ENCODE measurements around the gene TSTD2. TPM values are rescaled to one million over a fixed set of nuclear protein-coding genes. Genes with fewer than 3 reads are reported as not detected.
A peak's percentile ranks its signal among the peaks of the same experiment; 100 is the strongest.

TSTD2 gene
- total RNA-seq = 10 to 100 TPM; 10.3 to 13.4 TPM

- ChIA-PET POLR2A (interaction anchor here (0.7 to 2.7 kb wide), 10 partner anchors 9 to 349 kb away, joined by 3 to 10 read pairs (median 5); partner anchors contain the start of genes ANP32B, TRMO and XPA), CTCF (interaction anchor here (0.7 to 3.7 kb wide), 10 partner anchors 12 to 349 kb away, joined by 3 to 28 read pairs (median 4); partner anchors contain the start of genes ANP32B and TDRD7)
- Mint-ChIP-seq H3K36me3 (peaks cover 17% of the 10 kb centered on the region), H3K27ac (peak within 1 kb of the TSS; percentile 97), H3K4me3 (peak within 1 kb of the TSS; percentile 86), H3K27me3 (no peaks in the 10 kb centered on the region), H3K9me3 (no peaks in the 10 kb centered on the region), H3K4me1 (ENCODE audit: low read depth) (peaks cover 50% of the 10 kb centered on the region)
- intact Hi-C loops (cut with micrococcal nuclease) = loop anchor here (1.0 to 10.0 kb wide), 11 partner anchors 63 to 1756 kb away; partner anchors contain the start of genes ANP32B, ERCC6L2, TBC1D2 and TRMO
- DNase-seq = peak; percentile 98
Observed at GRCh38 chr9:97632985-97633858, at the start of gene TSTD2, which contains the start of gene NCBP1. TSTD2 (minus strand) TSS chr9:97633368; CDS start chr9:97627562, 5,806 bp downstream. NCBP1 (plus strand) TSS chr9:97633821; CDS start chr9:97633882, 61 bp downstream.

GRCh38 chr9:97682242-97682641 lies 49.1 kb upstream of the TSTD2 start:
- intact Hi-C loops (cut with micrococcal nuclease) = no loop called here
- POLR2A ChIA-PET = interaction anchor here (0.5 kb wide), 1 partner anchor 92 kb away, joined by 3 read pairs; no protein-coding TSS in a partner anchor
- no peak overlapping the region for H3K27ac Mint-ChIP-seq
- CTCF ChIA-PET = interaction anchor here (1.7 kb wide), 1 partner anchor 218 kb away, joined by 5 read pairs; no protein-coding TSS in a partner anchor
- peaks cover 30% of the 10 kb centered on the region for H3K36me3 Mint-ChIP-seq
- no peaks in the 10 kb centered on the region for H3K9me3 Mint-ChIP-seq
- no peak for DNase-seq
- peaks cover 3% of the 10 kb centered on the region for H3K4me1 Mint-ChIP-seq (ENCODE audit: low read depth)
- H3K27me3 Mint-ChIP-seq = no peaks in the 10 kb centered on the region
- no peak overlapping the region for H3K4me3 Mint-ChIP-seq

GRCh38 chr9:97675655-97676054 lies 42.5 kb upstream of the TSTD2 start:
- ChIA-PET POLR2A (interaction anchor here (0.6 kb wide), 1 partner anchor 17 kb away, joined by 3 read pairs; no protein-coding TSS in a partner anchor), CTCF (interaction anchor here (0.6 to 2.0 kb wide), 2 partner anchors 21 to 225 kb away, joined by 3 to 6 read pairs; partner anchors contain the start of gene XPA)
- Mint-ChIP-seq H3K9me3 (no peaks in the 10 kb centered on the region), H3K4me1 (ENCODE audit: low read depth) (peaks cover 10% of the 10 kb centered on the region), H3K27me3 (no peaks in the 10 kb centered on the region), H3K4me3 (no peak overlapping the region), H3K27ac (peak overlapping the region; percentile 34), H3K36me3 (peaks cover 48% of the 10 kb centered on the region)
- intact Hi-C loops (cut with micrococcal nuclease) = no loop called here
- DNase-seq = no peak

GRCh38 chr9:97673922-97674321 lies 40.8 kb upstream of the TSTD2 start:
- Mint-ChIP-seq H3K4me3 (no peak overlapping the region), H3K27ac (no peak overlapping the region), H3K36me3 (peaks cover 53% of the 10 kb centered on the region), H3K4me1 (ENCODE audit: low read depth) (peaks cover 10% of the 10 kb centered on the region), H3K27me3 (no peaks in the 10 kb centered on the region), H3K9me3 (no peaks in the 10 kb centered on the region)
- ChIA-PET CTCF (interaction anchor here (1.2 to 2.0 kb wide), 2 partner anchors 216 to 227 kb away, joined by 3 to 6 read pairs; no protein-coding TSS in a partner anchor), POLR2A (no interaction called here)
- DNase-seq = no peak
- intact Hi-C loops (cut with micrococcal nuclease) = no loop called here

GRCh38 chr9:97672403-97672802 lies 39.2 kb upstream of the TSTD2 start:
- ChIA-PET POLR2A (no interaction called here), CTCF (no interaction called here)
- intact Hi-C loops (cut with micrococcal nuclease) = no loop called here
- Mint-ChIP-seq H3K9me3 (no peaks in the 10 kb centered on the region), H3K4me1 (ENCODE audit: low read depth) (peaks cover 19% of the 10 kb centered on the region), H3K4me3 (no peak overlapping the region), H3K27ac (no peak overlapping the region), H3K27me3 (no peaks in the 10 kb centered on the region), H3K36me3 (peaks cover 57% of the 10 kb centered on the region)
- DNase-seq = no peak

- H3K4me1 Mint-ChIP-seq (ENCODE audit: low read depth) = peaks cover 33% of the 10 kb centered on the region
- peaks cover 62% of the 10 kb centered on the region for H3K36me3 Mint-ChIP-seq
- H3K9me3 Mint-ChIP-seq = no peaks in the 10 kb centered on the region
- H3K27ac Mint-ChIP-seq = no peak overlapping the region
- ChIA-PET POLR2A (interaction anchor here (0.7 kb wide), 1 partner anchor 12 kb away, joined by 3 read pairs; no protein-coding TSS in a partner anchor), CTCF (interaction anchor here (1.2 kb wide), 1 partner anchor 11 kb away, joined by 4 read pairs; no protein-coding TSS in a partner anchor)
- intact Hi-C loops (cut with micrococcal nuclease) = no loop called here
- no peaks in the 10 kb centered on the region for H3K27me3 Mint-ChIP-seq
- no peak for DNase-seq
- H3K4me3 Mint-ChIP-seq = no peak overlapping the region
Observed at GRCh38 chr9:97670586-97670985, 37.4 kb upstream of the TSTD2 start.

- no peaks in the 10 kb centered on the region for H3K27me3 Mint-ChIP-seq
- peaks cover 37% of the 10 kb centered on the region for H3K4me1 Mint-ChIP-seq (ENCODE audit: low read depth)
- CTCF ChIA-PET = no interaction called here
- H3K4me3 Mint-ChIP-seq = no peak overlapping the region
- H3K9me3 Mint-ChIP-seq = no peaks in the 10 kb centered on the region
- POLR2A ChIA-PET = no interaction called here
- peak; percentile 51 for DNase-seq
- intact Hi-C loops (cut with micrococcal nuclease) = no loop called here
- H3K36me3 Mint-ChIP-seq = peaks cover 67% of the 10 kb centered on the region
- H3K27ac Mint-ChIP-seq = peak overlapping the region; percentile 64
Observed at GRCh38 chr9:97668485-97668884, 35.3 kb upstream of the TSTD2 start.

- no peaks in the 10 kb centered on the region for H3K27me3 Mint-ChIP-seq
- peaks cover 37% of the 10 kb centered on the region for H3K4me1 Mint-ChIP-seq (ENCODE audit: low read depth)
- peaks cover 64% of the 10 kb centered on the region for H3K36me3 Mint-ChIP-seq
- intact Hi-C loops (cut with micrococcal nuclease) = no loop called here
- POLR2A ChIA-PET = no interaction called here
- no peaks in the 10 kb centered on the region for H3K9me3 Mint-ChIP-seq
- DNase-seq = no peak
- CTCF ChIA-PET = no interaction called here
- H3K27ac Mint-ChIP-seq = peak overlapping the region; percentile 52
- H3K4me3 Mint-ChIP-seq = no peak overlapping the region
Observed at GRCh38 chr9:97666907-97667686, 33.9 kb upstream of the TSTD2 start.

- Mint-ChIP-seq H3K9me3 (no peaks in the 10 kb centered on the region), H3K36me3 (peaks cover 55% of the 10 kb centered on the region), H3K27ac (peak overlapping the region; percentile 58), H3K4me1 (ENCODE audit: low read depth) (peaks cover 37% of the 10 kb centered on the region), H3K4me3 (no peak overlapping the region), H3K27me3 (no peaks in the 10 kb centered on the region)
- intact Hi-C loops (cut with micrococcal nuclease) = no loop called here
- CTCF ChIA-PET = interaction anchor here (1.4 kb wide), 1 partner anchor 11 kb away, joined by 4 read pairs; no protein-coding TSS in a partner anchor
- POLR2A ChIA-PET = no interaction called here
- no peak for DNase-seq
Observed at GRCh38 chr9:97665742-97666141, 32.6 kb upstream of the TSTD2 start.

- DNase-seq = no peak
- POLR2A ChIA-PET = interaction anchor here (1.7 kb wide), 1 partner anchor 15 kb away, joined by 5 read pairs; no protein-coding TSS in a partner anchor
- Mint-ChIP-seq H3K4me1 (ENCODE audit: low read depth) (peaks cover 13% of the 10 kb centered on the region), H3K4me3 (no peak overlapping the region), H3K9me3 (no peaks in the 10 kb centered on the region), H3K27ac (no peak overlapping the region), H3K27me3 (no peaks in the 10 kb centered on the region), H3K36me3 (peaks cover 59% of the 10 kb centered on the region)
- intact Hi-C loops (cut with micrococcal nuclease) = no loop called here
- CTCF ChIA-PET = no interaction called here
Observed at GRCh38 chr9:97660847-97661246, 27.7 kb upstream of the TSTD2 start.

GRCh38 chr9:97660340-97660739 lies 27.2 kb upstream of the TSTD2 start:
- Mint-ChIP-seq H3K4me3 (no peak overlapping the region), H3K27me3 (no peaks in the 10 kb centered on the region), H3K4me1 (ENCODE audit: low read depth) (peaks cover 9% of the 10 kb centered on the region), H3K9me3 (no peaks in the 10 kb centered on the region), H3K36me3 (peaks cover 59% of the 10 kb centered on the region), H3K27ac (no peak overlapping the region)
- ChIA-PET POLR2A (interaction anchor here (1.7 kb wide), 1 partner anchor 14 kb away, joined by 5 read pairs; no protein-coding TSS in a partner anchor), CTCF (interaction anchor here (1.0 kb wide), 1 partner anchor 10 kb away, joined by 4 read pairs; no protein-coding TSS in a partner anchor)
- intact Hi-C loops (cut with micrococcal nuclease) = no loop called here
- DNase-seq = no peak
